ENCODE results near the gene PALLD. TPM values are rescaled to one million over a fixed set of nuclear protein-coding genes. Genes with fewer than 3 reads are reported as not detected.

Gene PALLD
- total and polyA plus RNA-seq, 2 donors (not counting 3 experiments of a cell fraction or from before 2014, with no cell fraction given): 13.4 to 48.2 TPM

DNA sequence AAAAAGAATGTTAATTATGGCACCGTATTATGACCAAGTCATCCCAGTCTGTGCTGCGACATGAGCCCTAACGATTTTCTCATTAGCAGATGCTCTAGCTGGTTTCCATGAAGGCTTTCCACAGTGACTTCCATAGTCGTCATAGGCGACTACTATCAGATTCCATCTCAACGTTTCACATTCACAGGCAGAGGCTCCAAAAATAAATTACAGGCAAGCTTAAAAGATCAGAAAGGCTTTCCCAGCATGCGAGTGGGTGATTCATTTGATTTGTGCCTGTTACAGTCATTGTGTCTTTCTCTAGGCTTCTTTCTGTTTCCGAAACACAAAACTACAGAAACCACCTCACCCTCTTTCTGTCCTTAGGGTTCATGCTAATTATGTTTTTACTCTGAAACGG is 43.2 kb downstream of the PALLD start:
- H3K79me2 ChIP-seq (ENCODE audit: control insufficient read depth, insufficient read depth, low read length): no peaks in the 10 kb centered on the region
- H4K20me1 ChIP-seq (replicated peaks; ENCODE audit: control insufficient read depth, extremely low read depth, insufficient read depth, low read length): no peaks in the 10 kb centered on the region
- no peak overlapping the region for H3K4me3 ChIP-seq (replicated peaks in 1 of 3; ENCODE audit: insufficient read depth in 1 of 3, low read depth in 1 of 3, low read length in 3 of 3)
- TF ChIP-seq GATA2 (IDR thresholded peaks at IDR 0.05; ENCODE audit: insufficient read depth, insufficient read length, low read depth, low read length) (no peak), POLR2A (IDR thresholded peaks at IDR 0.05; ENCODE audit: low read depth, low read length) (no peak), JUN (IDR thresholded peaks at IDR 0.05; ENCODE audit: borderline replicate concordance, insufficient read depth, insufficient read length, low read depth) (no peak), EZH2 (IDR thresholded peaks at IDR 0.05; ENCODE audit: borderline replicate concordance, low read depth, low read length, severe bottlenecking) (no peak), FOS (IDR thresholded peaks at IDR 0.05; ENCODE audit: borderline replicate concordance, insufficient read depth, low read length) (no peak), CTCF (IDR thresholded peaks at IDR 0.05; ENCODE audit: extremely low read depth in 1 of 2, insufficient read depth in 1 of 2, low read depth in 1 of 2, low read length in 2 of 2) (no peak), POLR2AphosphoS5 (IDR thresholded peaks at IDR 0.05; ENCODE audit: insufficient read depth, low read depth, low read length) (no peak), MYC (IDR thresholded peaks at IDR 0.05; ENCODE audit: low read depth, low read length) (no peak)
- TF ChIP-seq, protein P1, sequence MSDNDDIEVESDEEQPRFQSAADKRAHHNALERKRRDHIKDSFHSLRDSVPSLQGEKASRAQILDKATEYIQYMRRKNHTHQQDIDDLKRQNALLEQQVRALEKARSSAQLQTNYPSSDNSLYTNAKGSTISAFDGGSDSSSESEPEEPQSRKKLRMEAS (IDR thresholded peaks at IDR 0.05; ENCODE audit: insufficient read depth, insufficient read length): no peak
- DNase-seq (ENCODE audit: low read depth, low spot score) (no peak), FAIRE-seq (no peak)
- H3K27ac ChIP-seq (ENCODE audit: insufficient read depth, low read depth, low read length): no peak overlapping the region
- H3K9me1 ChIP-seq (replicated peaks; ENCODE audit: control insufficient read depth, extremely low read depth, insufficient read depth, low read length): no peaks in the 10 kb centered on the region
- peaks cover 4% of the 10 kb centered on the region for H3K4me1 ChIP-seq (ENCODE audit: control insufficient read depth, extremely low read depth, insufficient read depth, low read length)
- no peaks in the 10 kb centered on the region for H3K9me3 ChIP-seq (replicated peaks; ENCODE audit: control insufficient read depth, insufficient read depth, low read length)
- H3K9ac ChIP-seq (replicated peaks; ENCODE audit: extremely low read depth, insufficient read depth, low read length): no peak overlapping the region
- no peaks in the 10 kb centered on the region for H3K27me3 ChIP-seq (ENCODE audit: control insufficient read depth in 2 of 2, insufficient read depth in 2 of 2, low read length in 2 of 2)
- dilution Hi-C loops (cut with MboI; ENCODE audit: extremely low pct_ligation_motif_present, low sequenced_read_pairs) (no loop called here), intact Hi-C loops (cut with micrococcal nuclease) (no loop called here)
- H3K4me2 ChIP-seq (ENCODE audit: insufficient read depth, low read length): no peak overlapping the region
- H3K36me3 ChIP-seq (ENCODE audit: control insufficient read depth in 2 of 2, extremely low read depth in 1 of 2, insufficient read depth in 2 of 2, low read length in 2 of 2): no peaks in the 10 kb centered on the region
- H2AFZ ChIP-seq (ENCODE audit: low read depth, low read length): no peak overlapping the region
- ChIA-PET POLR2A (no interaction called here), CTCF (no interaction called here)
- no TSS peak for BruUV-seq (replicated peaks)

Measured in endothelial cell of umbilical vein (primary cell).